Stimulated activated CD8-positive, alpha-beta memory T cell treated with anti-CD3 and anti-CD28 coated beads, Interleukin-7, amount 100 ng/mL, for 24 hours (primary cell): ENCODE results near the gene ATP5F1A.
"Not testable (repeated sequence)": the region's sequence is repeated elsewhere in the genome, so short reads cannot be mapped to it uniquely, and the experiment has no call there.

Experiments used
- DNase-seq: peaks from one replicate; pipeline ENCODE4 v3.0.0-alpha.2; 2020; ENCODE audit warnings: low read depth

ATP5F1A gene

DNA sequence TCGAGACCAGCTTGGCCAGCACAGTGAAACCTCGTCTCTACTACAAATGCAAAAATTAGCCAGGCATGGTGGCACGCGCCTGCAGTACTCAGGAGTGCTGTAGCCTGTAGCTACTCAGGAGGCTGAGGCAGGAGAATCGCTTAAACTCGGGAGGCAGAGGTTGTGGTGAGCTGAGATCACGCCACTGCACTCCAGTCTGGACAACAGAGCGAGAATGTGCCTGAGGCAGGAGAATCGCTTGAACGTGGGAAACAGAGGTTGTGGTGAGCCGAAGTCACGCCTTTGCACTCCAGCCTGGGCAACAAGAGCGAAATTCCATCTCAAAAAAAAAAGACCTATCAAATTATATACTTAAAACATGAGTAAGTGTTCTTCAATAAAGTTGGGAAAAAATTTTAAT lies 50.7 kb downstream of the ATP5F1A start:
- not testable (repeated sequence) for DNase-seq

GRCh38 chr18:46046688-46047087 lies 51.4 kb downstream of the ATP5F1A start:
- DNase-seq, result no peak

GRCh38 chr18:46046126-46046525 lies 52.0 kb downstream of the ATP5F1A start:
- no peak for DNase-seq

- no peak for DNase-seq
Observed at GRCh38 chr18:46042571-46043123, 55.4 kb downstream of the ATP5F1A start.

DNA sequence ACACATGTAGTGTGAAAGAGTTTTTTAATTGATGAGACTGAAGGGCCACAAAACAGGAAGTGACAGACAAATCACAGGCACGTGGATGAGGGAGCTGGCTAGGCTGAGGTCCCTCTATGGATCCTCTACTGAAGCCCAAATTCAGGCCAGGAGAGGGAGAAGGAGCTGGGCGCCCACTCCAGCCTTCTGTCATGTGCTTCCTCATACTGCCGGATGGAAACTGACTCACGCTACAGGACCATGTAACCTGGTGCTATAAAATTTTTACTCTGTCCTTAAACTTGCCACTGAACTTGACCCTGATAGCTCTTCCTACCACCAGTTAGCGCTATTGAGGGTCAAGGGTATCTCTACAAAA lies 57.4 kb downstream of the ATP5F1A start:
- no peak for DNase-seq

- DNase-seq, result no peak
Observed at GRCh38 chr18:46040033-46040746, 57.9 kb downstream of the ATP5F1A start.

GRCh38 chr18:46037512-46038305 lies 60.4 kb downstream of the ATP5F1A start:
- DNase-seq, result no peak

DNA sequence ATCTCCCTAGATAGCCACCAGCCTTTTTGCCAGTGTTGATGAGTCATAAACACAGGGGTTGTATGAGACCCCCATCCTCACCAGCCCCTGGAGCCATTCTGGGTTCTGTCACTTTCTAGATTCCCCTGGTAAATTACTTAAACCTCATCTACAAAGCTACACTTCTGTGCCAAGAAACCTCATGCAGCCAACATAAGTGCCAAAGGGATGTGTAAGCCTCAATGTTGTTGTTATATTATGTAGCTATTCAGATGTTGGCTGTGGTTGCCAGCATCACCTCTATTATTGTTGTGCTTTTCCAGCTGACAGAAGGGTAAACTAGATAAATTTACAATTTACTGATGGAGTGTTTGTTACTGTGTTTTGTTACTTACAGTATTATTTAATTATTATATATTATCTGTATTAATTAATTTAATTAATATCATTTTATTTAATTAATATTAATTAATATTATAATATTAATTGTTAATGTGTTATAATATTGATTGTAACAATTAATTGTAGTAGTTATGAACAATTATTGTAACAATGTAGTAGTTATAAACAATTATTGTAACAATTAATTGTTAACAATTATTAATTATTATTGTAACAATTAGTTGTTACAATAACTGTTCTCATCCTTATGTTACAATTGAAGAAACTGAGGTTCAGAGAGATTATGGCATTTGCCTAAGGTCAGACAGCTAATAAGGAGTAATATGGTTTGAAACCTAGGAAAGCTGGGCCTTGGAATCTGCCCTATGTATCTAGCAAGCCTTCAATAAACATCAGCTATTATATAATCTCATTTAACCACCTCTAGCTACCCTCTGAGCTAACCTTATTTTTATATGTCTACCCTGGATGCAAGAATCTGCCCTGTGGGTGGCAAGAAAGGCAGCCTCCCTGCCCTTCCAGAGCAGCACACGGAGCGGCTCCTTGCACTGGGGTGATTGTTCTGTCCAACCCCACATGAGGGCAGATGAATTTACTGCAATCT lies 62.1 kb downstream of the ATP5F1A start:
- DNase-seq, result no peak

- no peak for DNase-seq
Observed at GRCh38 chr18:46034230-46034629, 63.9 kb downstream of the ATP5F1A start.

DNA sequence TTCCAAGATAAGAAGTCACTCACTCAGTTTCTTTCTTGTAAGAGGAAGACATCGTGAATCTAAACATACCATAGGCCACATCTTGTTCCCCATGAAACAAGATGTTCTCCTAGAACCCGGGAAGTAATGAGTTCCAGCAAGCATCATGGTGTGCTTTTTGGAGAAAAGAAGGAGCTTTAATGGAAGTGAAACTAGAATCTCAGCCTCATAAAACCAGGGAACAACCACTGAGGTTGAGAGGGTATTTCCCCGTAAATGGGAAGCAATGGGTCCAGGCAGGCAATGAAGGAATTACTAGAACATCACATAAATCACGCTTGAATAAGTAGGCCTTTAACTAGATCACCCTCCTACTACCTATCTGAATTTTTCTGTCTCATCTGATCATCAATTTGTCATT lies 66.4 kb downstream of the ATP5F1A start:
- DNase-seq, result no peak
